ENCODE results near the gene EPB41L2. TPM values are rescaled to one million over a fixed set of nuclear protein-coding genes. Genes with fewer than 3 reads are reported as not detected.
A peak's percentile ranks its signal among the peaks of the same experiment; 100 is the strongest.

The EPB41L2 gene
- total RNA-seq, 2 experiments from 2014 or later, result 9.5 to 12.3 TPM

DNA sequence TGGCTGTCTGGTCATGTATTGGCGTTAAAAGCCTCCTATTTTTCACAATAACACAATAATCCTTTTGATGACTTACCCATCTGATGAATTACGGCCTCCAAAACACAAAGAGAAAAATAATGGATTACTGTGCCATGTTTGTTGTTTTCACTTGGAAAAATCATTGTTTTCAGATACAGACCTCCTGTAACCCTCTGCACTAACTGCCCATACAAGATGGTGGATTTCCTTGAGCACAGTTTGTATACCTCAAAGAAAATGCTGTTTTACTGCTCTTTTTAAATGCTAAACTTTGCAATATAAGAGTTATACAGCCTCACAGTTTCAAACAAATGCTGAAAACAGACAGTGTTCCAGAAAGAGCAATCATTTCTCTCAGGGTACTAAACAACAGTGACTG, 174.8 kb downstream of the EPB41L2 start:
- no peak overlapping the region for H3K27ac Mint-ChIP-seq
- no peaks in the 10 kb centered on the region for H3K27me3 Mint-ChIP-seq
- Histone ChIP-seq H3K4me1 (ENCODE audit: insufficient read depth, low read length) (no peaks in the 10 kb centered on the region), H3K36me3 (ENCODE audit: insufficient read depth, low read length) (no peaks in the 10 kb centered on the region), H3K9me3 (ENCODE audit: control insufficient read depth in 1 of 2, insufficient read depth in 1 of 2, low read length in 2 of 2) (no peaks in the 10 kb centered on the region), H3K4me3 (ENCODE audit: low read length) (no peak overlapping the region), H3K27ac (ENCODE audit: low read depth in 1 of 2, low read length in 2 of 2) (no peak overlapping the region), H3K27me3 (ENCODE audit: control insufficient read depth in 1 of 2, insufficient read depth in 2 of 2, low read length in 2 of 2) (no peaks in the 10 kb centered on the region)
- H3K4me3 Mint-ChIP-seq, result no peak overlapping the region
- no peaks in the 10 kb centered on the region for H3K36me3 Mint-ChIP-seq (ENCODE audit: low read depth)
- CTCF ChIA-PET, result interaction anchor here (1.0 kb wide), 1 partner anchor 740 kb away, joined by 3 read pairs; no protein-coding TSS in a partner anchor
- ATAC-seq (ENCODE audit: poor library complexity) (no peak), DNase-seq (no peak)
- intact Hi-C loops (cut with DNase I, micrococcal nuclease), result loop anchor here (5.0 to 10.0 kb wide), 5 partner anchors 294 to 1597 kb away; no protein-coding TSS in a partner anchor
- H3K9me3 Mint-ChIP-seq, result no peaks in the 10 kb centered on the region
- no peaks in the 10 kb centered on the region for H3K4me1 Mint-ChIP-seq (ENCODE audit: low read depth)
- POLR2A ChIA-PET, result no interaction called here
- TF ChIP-seq, protein P1, sequence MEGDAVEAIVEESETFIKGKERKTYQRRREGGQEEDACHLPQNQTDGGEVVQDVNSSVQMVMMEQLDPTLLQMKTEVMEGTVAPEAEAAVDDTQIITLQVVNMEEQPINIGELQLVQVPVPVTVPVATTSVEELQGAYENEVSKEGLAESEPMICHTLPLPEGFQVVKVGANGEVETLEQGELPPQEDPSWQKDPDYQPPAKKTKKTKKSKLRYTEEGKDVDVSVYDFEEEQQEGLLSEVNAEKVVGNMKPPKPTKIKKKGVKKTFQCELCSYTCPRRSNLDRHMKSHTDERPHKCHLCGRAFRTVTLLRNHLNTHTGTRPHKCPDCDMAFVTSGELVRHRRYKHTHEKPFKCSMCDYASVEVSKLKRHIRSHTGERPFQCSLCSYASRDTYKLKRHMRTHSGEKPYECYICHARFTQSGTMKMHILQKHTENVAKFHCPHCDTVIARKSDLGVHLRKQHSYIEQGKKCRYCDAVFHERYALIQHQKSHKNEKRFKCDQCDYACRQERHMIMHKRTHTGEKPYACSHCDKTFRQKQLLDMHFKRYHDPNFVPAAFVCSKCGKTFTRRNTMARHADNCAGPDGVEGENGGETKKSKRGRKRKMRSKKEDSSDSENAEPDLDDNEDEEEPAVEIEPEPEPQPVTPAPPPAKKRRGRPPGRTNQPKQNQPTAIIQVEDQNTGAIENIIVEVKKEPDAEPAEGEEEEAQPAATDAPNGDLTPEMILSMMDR (IDR thresholded peaks at IDR 0.05), result no peak

DNA sequence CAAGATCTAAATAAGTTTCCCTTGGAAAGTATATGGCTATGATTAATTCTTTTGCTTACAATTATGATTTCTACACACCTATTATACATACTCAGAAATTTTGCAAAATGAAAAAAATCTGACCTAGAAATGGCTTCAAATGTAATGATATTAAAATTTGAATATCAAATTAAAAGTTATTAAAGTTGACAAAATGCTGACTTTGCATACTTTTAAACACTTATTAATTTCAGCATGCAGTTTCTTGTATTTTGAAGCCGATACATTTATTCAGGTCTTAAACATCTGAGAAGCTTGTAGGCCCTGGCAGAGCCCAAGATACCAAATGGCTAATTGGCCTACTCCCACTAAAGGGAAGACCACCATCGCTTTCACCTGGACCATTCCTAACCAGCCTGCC, 176.1 kb downstream of the EPB41L2 start:
- ChIA-PET POLR2A (no interaction called here), CTCF (interaction anchor here (2.8 kb wide), 1 partner anchor 229 kb away, joined by 20 read pairs; no protein-coding TSS in a partner anchor)
- no peak overlapping the region for H3K4me3 ChIP-seq (ENCODE audit: low read length)
- H3K27ac Mint-ChIP-seq, result no peak overlapping the region
- H3K27ac ChIP-seq (ENCODE audit: low read depth in 1 of 2, low read length in 2 of 2), result no peak overlapping the region
- no peaks in the 10 kb centered on the region for H3K4me1 Mint-ChIP-seq (ENCODE audit: low read depth)
- no peak for ATAC-seq (ENCODE audit: poor library complexity)
- no peak for DNase-seq
- no peak overlapping the region for H3K4me3 Mint-ChIP-seq
- intact Hi-C loops (cut with DNase I, micrococcal nuclease), result loop anchor here (2.0 to 10.0 kb wide), 6 partner anchors 295 to 1598 kb away; no protein-coding TSS in a partner anchor
- H3K9me3 Mint-ChIP-seq, result no peaks in the 10 kb centered on the region
- no peaks in the 10 kb centered on the region for H3K27me3 ChIP-seq (ENCODE audit: control insufficient read depth in 1 of 2, insufficient read depth in 2 of 2, low read length in 2 of 2)
- no peaks in the 10 kb centered on the region for H3K36me3 Mint-ChIP-seq (ENCODE audit: low read depth)
- H3K9me3 ChIP-seq (ENCODE audit: control insufficient read depth in 1 of 2, insufficient read depth in 1 of 2, low read length in 2 of 2), result no peaks in the 10 kb centered on the region
- H3K4me1 ChIP-seq (ENCODE audit: insufficient read depth, low read length), result no peaks in the 10 kb centered on the region
- TF ChIP-seq, protein P1 (IDR thresholded peaks at IDR 0.05), result no peak
- no peaks in the 10 kb centered on the region for H3K36me3 ChIP-seq (ENCODE audit: insufficient read depth, low read length)
- H3K27me3 Mint-ChIP-seq, result no peaks in the 10 kb centered on the region

DNA sequence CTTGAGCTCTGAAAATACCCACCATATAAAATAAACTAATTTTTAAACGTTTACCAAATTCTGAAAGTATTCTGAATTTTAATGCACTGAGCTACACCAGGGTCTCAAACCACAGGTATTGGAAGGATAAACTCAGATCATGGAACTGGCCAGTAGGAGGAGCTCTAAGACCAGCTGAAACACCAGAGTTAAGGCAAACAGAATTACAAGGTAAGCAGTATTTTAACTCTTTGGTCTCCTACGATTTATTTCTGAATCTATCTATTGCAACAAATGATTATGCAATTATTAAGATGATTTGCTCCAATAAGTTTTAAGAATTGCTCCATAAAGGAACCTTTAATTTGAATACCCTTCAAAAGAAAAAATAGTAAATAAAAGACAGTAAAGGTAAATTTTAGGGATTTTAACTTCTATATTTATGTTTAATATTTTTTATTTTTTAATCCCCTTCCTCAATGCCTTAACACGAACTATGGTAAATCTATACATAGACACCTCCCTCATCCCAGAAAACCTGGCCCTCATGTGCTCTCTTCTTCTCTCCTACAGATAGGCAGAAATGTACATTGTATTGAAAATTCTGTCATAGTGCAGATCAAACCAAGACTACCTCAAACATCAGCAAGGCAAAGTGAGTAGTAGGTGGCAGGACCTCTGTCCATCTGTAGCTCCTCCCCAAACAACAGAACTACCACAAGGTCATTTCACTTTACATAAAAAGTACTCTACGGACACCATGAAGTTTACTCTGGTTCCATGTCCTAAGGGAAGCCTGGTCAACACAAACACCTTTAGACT, 177.5 kb downstream of the EPB41L2 start:
- no peaks in the 10 kb centered on the region for H3K27me3 Mint-ChIP-seq
- H3K4me1 ChIP-seq (ENCODE audit: insufficient read depth, low read length), result no peaks in the 10 kb centered on the region
- TF ChIP-seq, protein P1 (IDR thresholded peaks at IDR 0.05), result peak; percentile 99
- H3K4me1 Mint-ChIP-seq (ENCODE audit: low read depth), result no peaks in the 10 kb centered on the region
- H3K9me3 Mint-ChIP-seq, result no peaks in the 10 kb centered on the region
- H3K36me3 Mint-ChIP-seq (ENCODE audit: low read depth), result no peaks in the 10 kb centered on the region
- DNase-seq, result peak; percentile 18 to 88 (median 70)
- CTCF ChIA-PET, result interaction anchor here (0.6 to 3.3 kb wide), 18 partner anchors 10 to 1029 kb away, joined by 3 to 21 read pairs (median 4); partner anchors contain the start of gene MED23
- no peak overlapping the region for H3K4me3 Mint-ChIP-seq
- peak; percentile 92 for ATAC-seq (ENCODE audit: poor library complexity)
- H3K4me3 ChIP-seq (ENCODE audit: low read length), result no peak overlapping the region
- intact Hi-C loops (cut with DNase I, micrococcal nuclease), result loop anchor here (1.0 to 10.0 kb wide), 12 partner anchors 231 to 1599 kb away; partner anchors contain the start of gene MED23 (in 2 of the 2)
- POLR2A ChIA-PET, result interaction anchor here (0.7 to 1.5 kb wide), 5 partner anchors 231 to 743 kb away, joined by 3 to 6 read pairs (median 5); partner anchors contain the start of gene MED23
- H3K9me3 ChIP-seq (ENCODE audit: control insufficient read depth in 1 of 2, insufficient read depth in 1 of 2, low read length in 2 of 2), result no peaks in the 10 kb centered on the region
- H3K36me3 ChIP-seq (ENCODE audit: insufficient read depth, low read length), result no peaks in the 10 kb centered on the region
- no peak overlapping the region for H3K27ac Mint-ChIP-seq
- H3K27ac ChIP-seq (ENCODE audit: low read depth in 1 of 2, low read length in 2 of 2), result no peak overlapping the region
- no peaks in the 10 kb centered on the region for H3K27me3 ChIP-seq (ENCODE audit: control insufficient read depth in 1 of 2, insufficient read depth in 2 of 2, low read length in 2 of 2)

Data from CD4-positive, alpha-beta T cell (primary cell).